ENCODE results near the gene LCN6. TPM values are rescaled to one million over a fixed set of nuclear protein-coding genes. Genes with fewer than 3 reads are reported as not detected.

Gene LCN6
- total and polyA plus RNA-seq, 2 donors (not counting 1 experiment from before 2014, with no cell fraction given) = 0.18 TPM; not detected in 1

- Histone ChIP-seq H2AFZ (ENCODE audit: insufficient read depth, low read depth, low read length, poor library complexity, severe bottlenecking) (no peak overlapping the region), H3K4me2 (replicated peaks; ENCODE audit: low read depth, low read length, poor library complexity, severe bottlenecking) (peak overlapping the region; percentile 52), H3K9me3 (ENCODE audit: control extremely low read depth in 1 of 3, control insufficient read depth in 2 of 3, insufficient read depth in 1 of 3, low read length in 2 of 3) (peaks cover 4 to 32% (median 26%) of the 10 kb centered on the region in 3 donors), H4K20me1 (ENCODE audit: control insufficient read depth, insufficient read depth, low read length, poor library complexity, severe bottlenecking) (no peaks in the 10 kb centered on the region), H3K79me2 (ENCODE audit: control insufficient read depth, insufficient read depth, low read length) (no peaks in the 10 kb centered on the region), H3K4me1 (ENCODE audit: control insufficient read depth in 2 of 2, insufficient read depth in 2 of 2, low read length in 2 of 2) (peaks cover 33 to 56% of the 10 kb centered on the region in 2 donors), H3K9ac (ENCODE audit: low read length) (no peak overlapping the region), H3K27me3 (replicated peaks in 1 of 4; ENCODE audit: control extremely low read depth in 1 of 4, control insufficient read depth in 3 of 4, insufficient read depth in 4 of 4, low read length in 3 of 4) (no peaks in the 10 kb centered on the region), H3K36me3 (replicated peaks in 1 of 2; ENCODE audit: control extremely low read depth in 1 of 2, control insufficient read depth in 1 of 2, extremely low read depth in 1 of 2, insufficient read depth in 2 of 2, low read length in 1 of 2) (no peaks in the 10 kb centered on the region), H3K27ac (ENCODE audit: low read length in 2 of 2) (peak overlapping the region; percentile 71 to 83), H3K4me3 (ENCODE audit: control extremely low read depth in 1 of 5, extremely low read depth in 1 of 5, insufficient read depth in 1 of 5, low read depth in 2 of 5, low read length in 4 of 5) (peak overlapping the region in 1 of 5 experiments; percentile 4)
- 24% methylated on average over 14 of the region's 21 CpGs for WGBS (ENCODE audit: insufficient coverage)
- TF ChIP-seq CTCF (IDR thresholded peaks at IDR 0.05) = no peak
- no peak for TF ChIP-seq EZH2 (IDR thresholded peaks at IDR 0.05; ENCODE audit: borderline replicate concordance, insufficient read depth, low read depth, low read length, poor library complexity, severe bottlenecking)
- ChIA-PET CTCF (interaction anchor here (0.7 to 4.3 kb wide), 5 partner anchors 9 to 48 kb away, joined by 3 to 47 read pairs (median 12); partner anchors contain the start of gene LCN8), POLR2A (interaction anchor here (0.8 to 5.9 kb wide), 4 partner anchors 7 to 20 kb away, joined by 4 to 60 read pairs (median 24); partner anchors contain the start of gene LCN8)
- H3K4me1 Mint-ChIP-seq = peaks cover 58% of the 10 kb centered on the region
- peak; percentile 25 for ATAC-seq (ENCODE audit: low read depth)
- peak; percentile 53 for DNase-seq
- peaks cover 5% of the 10 kb centered on the region for H3K9me3 Mint-ChIP-seq (ENCODE audit: insufficient read depth)
- intact Hi-C loops (cut with micrococcal nuclease) = loop anchor here (1.0 kb wide), 2 partner anchors 8 to 21 kb away; no protein-coding TSS in a partner anchor
- H3K27ac Mint-ChIP-seq = peak overlapping the region; percentile 96
- H3K4me3 Mint-ChIP-seq = peak overlapping the region; percentile 75
- no peaks in the 10 kb centered on the region for H3K27me3 Mint-ChIP-seq
These were observed 614 bp upstream of the LCN6 start for GRCh38 chr9:136748666-136749611.
